MV-4-11 (cell line): ENCODE measurements around the gene SERPING1.

ENCODE experiments used
- DNase-seq: peaks from one replicate; lab custom pipeline; 2025; lab: John Stamatoyannopoulos, UW

Gene SERPING1

DNA sequence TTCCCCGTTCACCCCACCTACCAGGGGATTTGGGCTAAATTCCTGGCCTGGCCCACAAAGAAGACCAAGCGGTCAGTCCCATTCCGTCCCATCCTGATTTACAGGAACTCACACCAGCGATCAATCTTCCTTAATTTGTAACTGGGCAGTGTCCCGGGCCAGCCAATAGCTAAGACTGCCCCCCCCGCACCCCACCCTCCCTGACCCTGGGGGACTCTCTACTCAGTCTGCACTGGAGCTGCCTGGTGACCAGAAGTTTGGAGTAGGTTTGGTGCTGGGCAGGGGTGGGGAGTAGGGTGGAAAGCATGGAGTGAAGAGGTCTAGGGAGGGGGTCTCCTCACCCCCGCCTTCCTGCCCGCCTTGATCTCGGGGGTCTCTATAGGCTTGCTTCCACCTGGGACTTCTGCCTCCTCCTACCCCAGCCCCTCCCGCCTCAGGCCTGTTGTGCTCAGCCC, at the start of gene SERPING1:
TSS of gene SERPING1 (plus strand) at position 225 of the 455 bp plus-strand sequence. CDS start 586 bp downstream, outside the sequence.
- no peak for DNase-seq

DNA sequence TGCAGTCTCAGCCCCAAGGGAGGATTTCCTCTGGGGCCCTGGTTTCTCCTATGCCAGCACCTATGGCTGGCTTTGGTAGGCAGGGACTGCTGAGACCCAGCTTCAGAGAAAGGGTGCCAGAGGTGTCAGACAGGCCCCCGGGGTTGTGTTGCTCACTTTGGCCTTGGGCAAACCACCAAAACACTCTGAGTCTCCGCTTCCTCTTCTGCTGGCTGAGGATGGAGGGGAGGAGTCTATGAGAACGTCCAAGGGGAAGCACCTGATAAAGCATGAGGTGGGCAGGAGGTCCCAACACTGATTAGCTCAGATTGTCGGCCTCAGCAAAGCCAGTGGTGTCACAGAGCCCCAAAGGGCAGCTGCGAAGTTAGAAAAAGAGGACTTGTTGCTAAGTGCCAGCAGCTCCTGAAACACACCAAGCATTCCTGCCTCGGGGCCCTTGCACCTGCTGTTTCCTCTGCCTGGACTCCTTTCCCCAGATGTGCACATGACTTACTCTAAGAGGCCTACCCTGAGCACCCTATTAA, 49.6 kb upstream of the SERPING1 start:
- peak; percentile 72 for DNase-seq

DNA sequence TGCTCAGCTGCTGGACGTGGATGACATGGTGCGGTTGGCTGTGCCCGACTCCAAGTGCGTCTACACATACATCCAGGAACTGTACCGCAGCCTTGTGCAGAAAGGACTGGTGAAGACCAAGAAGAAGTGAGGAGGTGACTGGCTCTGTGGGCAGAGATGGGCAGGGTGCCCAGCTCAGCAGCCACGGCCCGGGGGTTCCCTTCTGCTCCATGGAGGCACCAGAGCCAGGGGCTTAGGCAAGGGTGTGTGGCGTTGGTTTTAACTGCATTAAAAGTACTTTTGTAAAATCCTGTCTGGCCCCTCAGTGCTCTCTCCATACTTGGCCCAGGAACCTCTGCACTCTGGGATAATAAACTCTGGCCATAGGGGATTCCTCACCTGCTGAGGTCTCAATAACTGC, 47.5 kb upstream of the SERPING1 start:
- DNase-seq, result no peak

DNA sequence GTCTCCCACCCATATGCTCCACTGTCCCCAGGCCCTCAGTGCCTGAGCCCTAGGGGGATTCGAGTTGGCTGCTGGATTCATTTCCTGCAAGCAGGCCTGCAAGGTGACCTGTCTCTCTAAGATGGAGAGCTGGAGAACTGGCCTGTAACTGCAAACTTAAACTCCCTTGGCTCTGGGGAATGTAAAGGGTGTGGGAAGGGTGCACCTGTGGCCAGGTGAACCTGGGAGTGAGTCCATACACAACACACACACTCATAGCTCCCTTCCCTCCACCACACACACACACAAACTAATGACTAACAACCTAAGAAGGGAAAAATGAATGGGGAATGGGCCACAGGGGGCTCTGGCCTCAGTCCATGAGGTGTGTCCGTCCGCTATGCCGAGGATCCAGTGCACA, 45.5 kb upstream of the SERPING1 start:
- no peak for DNase-seq

DNA sequence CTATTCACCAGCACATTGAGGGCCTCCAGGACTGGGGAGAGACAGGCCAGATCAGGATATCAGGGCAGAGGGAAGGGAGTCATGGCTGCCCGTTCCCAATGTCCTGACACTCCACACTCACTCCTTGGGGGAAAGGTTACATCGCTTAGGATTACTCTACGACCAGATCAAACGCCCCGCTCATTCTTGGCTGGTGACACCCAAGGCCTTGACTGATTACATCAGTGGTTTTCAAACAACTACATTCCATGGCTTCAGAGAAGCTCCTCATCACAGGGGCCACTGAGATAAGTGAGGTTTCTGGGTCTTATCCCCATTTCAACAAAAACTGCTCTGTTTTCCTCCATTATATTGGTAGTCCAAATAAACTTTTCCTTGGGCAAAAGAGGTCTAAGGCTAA, 45.0 kb upstream of the SERPING1 start:
- no peak for DNase-seq

DNA sequence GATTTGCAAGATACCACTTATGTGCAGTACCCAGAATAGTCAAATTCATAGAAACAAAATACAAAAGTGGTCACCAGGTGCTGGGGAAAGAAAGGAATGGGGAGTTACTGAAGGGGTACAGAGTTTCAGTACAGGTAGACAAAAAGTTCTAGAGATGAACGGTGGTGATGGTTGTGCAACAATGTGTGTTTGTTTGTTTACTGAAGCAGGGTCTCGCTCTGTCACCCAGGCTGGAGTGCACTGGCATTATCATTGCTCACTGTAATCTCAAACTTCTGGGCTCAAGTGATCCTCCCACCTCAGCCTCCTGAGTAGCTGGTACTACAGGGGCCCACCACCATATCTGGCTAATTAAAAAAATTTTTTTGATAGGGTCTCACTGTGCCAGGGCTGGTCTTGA, 42.1 kb upstream of the SERPING1 start:
- DNase-seq, result no peak

DNA sequence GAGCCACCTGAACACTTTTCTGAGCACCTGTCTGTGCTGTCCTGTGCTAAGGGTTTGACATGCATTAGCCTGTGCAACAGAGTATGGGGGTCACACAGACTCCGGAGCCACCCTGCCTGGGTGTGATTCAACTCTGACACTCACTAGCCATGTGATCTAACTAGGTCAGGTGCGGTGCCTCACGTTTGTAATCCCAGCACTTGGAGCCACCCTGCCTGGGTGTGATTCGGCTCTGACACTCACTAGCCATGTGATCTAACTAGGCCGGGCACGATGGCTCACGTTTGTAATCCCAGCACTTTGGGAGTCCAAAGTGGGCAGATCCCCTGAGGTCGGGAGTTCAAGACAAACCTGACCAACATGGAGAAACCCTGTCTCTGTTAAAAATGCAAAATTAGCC, 41.4 kb upstream of the SERPING1 start:
- DNase-seq, result no peak

DNA sequence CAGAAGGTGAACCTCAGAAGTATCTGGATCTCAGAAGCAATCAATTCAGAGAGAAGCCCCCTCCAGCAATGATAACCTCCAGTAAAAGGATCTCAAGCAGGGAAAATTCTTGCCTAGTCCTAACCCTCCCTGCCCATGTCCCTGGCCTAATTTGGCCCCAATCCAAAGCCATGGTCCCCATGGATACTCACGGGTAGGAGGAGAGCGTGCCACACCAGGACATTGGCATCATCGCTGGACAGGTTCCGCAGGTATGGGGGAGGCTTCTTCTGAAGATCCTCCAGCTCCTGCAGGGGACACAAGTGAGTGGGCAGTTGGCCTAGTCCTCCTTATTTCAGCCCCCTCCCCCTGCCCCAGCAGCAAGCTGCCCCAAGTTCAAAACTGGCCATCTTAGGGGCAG, 37.3 kb upstream of the SERPING1 start:
- no peak for DNase-seq

DNA sequence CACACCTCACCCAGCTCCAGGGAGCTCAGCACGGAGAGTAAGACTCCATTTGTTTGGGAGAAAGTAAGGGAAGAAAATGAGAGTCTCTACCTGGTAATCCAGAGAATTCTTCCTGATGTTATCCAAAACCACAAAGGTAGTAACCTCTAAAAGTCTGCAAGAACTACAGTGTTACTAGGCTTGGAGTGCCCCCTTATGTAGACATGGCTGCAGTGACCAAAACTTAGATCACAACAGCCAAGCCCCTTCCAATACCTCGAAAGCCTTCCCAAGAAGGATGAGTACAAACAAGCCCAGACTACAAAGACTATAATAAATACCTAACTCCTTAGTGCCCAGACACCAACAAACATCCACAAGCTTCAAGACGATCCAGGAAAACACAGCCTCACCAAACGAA, 34.9 kb upstream of the SERPING1 start:
- DNase-seq, result no peak

DNA sequence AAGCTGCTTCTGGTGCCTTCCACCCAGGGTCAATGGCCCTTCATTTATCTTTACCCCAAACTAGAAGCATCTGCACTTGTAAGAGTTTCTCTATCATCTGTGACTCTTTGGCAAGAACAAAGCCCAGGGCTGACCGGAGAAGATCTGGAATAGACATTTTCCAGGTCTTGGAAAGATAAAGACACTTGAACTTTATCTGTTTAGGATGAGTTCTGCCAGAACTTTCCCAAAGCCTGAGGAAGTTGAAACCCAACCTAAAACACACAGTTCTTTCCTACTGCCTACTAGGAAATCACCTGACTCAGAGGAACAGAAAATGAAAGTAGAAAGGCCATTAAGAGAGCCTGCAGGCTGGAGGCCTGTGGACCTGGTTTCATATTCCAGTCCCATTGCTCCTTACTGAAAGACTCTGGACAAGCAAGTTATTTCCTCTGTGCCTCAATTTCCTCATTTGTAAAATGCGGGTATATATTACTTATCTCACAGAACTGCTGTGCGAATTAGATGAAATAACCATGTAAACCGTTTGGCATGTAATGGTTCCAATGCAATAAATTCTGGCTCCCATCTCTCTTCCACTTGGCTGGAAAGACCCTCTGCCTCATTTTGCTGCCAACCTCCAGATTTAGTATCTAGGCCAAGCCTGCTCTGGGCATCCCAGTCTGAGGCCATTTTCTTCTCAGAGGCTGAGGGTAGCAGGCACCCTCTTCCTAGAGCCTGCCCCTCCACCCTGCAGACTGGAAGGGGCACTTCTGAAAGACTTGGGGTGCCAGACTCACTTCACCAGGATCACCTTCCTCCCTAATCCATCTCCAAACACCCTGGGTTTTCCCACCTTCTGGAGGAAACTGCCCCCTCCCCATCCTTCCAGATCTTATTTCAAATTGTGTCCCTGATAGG, 31.2 kb upstream of the SERPING1 start:
- DNase-seq, result peak; percentile 64

DNA sequence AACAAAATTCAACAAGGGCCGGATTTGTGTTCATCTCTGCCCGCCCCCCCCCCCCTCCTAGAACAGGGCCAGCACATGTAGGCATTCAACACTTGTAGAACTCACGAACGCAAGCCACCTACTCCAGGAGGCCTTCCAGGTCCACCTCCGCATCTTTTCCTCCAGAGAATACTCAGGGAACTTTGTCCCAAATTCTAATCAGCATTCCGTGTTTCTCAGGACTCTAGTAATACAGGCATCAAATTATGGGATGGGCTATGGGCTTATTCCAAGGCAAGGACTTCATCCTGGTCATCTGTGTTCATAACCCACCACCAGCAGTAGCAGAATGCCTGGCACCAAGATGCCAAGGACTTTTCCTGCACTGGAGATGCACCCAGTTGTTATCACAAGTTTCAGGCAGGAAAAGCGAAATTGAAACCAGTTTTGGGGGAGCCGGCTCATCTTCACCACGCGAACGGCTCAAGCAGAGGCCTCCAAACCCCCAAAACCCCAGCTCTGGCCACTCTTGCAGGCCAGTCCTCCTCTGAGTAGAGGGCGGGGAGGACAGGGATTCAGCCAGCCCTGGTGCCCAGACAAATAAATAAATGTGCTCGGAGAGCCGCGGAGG, 30.5 kb upstream of the SERPING1 start:
- DNase-seq, result no peak

DNA sequence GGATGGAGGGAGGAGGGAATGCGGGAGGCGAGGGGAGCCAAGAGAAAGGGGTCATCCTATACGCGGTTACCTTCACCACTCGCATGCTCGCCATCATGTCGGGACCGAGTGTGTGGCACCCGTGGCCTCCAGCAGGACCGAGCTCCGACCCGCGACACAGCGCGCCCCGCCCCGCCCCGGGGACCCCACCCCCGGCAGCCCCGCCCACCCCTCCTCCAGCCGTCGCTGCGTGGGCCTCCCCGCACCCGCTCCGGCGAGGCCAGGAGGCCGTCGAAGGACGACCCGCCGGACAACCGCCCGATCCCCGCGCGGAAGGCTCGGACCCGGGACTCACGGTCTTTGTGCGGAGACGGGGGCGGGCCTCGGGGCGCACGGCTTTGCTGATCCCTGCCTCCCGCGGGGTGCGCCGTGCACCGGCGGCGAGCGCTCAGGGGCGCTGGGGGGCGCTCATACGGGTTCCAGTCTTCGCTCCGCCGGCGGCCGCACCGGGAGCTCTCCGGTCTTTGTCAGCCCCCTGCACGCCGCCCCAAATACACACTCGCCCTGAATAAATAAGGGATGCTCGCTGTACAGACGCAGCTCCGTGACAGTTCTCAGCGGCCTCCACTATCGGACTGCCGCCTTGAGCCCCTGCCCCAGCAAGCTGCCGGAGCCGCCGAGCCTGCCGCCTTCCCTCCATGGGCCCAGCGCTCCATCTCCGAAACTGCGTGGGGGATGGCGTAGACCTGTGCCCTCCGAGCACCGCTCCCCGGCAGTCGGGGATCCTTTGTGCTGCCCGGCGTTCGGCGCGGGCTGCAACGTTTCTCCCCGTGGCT, 29.8 kb upstream of the SERPING1 start, which contains the start of gene UBE2L6:
TSS of gene UBE2L6 (minus strand) at position 158 of the 815 bp plus-strand sequence. CDS start at position 97, 61 bp downstream.
- DNase-seq, result no peak

DNA sequence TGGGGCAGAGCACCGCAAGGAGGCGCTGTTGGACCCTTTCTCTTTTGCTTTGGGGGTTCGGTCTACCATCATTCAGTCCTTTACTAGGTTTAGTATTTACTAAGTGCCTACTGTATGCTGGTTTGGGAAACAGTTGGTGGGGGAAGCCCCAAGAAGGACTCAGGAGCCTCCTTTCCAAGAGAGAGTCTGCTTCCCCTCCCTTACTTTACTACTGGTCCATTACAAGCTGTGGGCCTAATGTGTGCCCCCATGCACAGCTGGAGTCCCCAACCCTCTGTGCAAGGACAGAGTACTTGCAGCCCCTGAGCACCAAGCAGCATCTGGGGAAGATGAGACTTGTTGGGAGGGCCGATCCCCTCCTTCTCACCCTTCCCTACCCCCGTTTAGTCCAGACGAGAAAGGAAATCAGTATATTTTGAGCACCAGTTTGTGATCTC, 29.1 kb upstream of the SERPING1 start:
- peak; percentile 71 for DNase-seq

DNA sequence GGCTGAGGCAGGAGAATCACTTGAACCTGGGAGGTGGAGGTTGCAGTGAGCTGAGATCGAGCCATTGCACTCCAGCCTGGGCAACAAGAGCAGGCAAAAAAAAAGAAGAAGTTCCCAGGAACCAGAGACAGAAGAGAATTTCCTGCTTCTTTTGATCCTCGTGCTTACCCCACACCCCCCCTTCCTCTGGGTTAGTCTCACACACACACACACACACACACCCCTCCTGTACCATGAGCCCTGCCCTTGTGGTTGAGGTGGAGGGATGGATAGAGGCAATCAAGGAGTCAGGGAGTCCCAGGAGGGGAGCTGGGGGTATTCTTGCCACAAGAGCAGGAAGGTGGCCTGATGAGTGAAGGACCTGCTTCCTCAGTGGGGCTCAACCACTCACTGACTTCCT, 25.9 kb upstream of the SERPING1 start:
- peak; percentile 62 for DNase-seq

DNA sequence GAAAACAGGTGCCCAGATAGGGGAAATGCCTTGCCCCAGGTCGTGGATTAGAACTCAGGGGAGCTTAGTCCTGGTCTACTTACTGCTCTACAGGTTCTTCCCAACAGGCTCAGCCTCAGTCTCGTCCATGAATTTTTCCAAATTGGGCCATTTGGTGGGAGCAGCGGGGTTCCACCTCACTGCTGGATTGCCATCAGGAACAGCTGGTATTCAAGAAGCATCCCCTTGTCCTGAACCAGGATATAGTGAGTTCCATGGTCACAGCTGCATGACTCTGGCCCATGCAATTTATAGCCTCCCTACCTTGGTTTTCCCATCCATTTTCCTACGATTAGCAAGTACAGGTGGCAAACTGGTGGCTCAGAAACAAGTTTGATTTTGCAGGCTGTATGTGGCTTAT, 23.4 kb upstream of the SERPING1 start:
- DNase-seq, result no peak

DNA sequence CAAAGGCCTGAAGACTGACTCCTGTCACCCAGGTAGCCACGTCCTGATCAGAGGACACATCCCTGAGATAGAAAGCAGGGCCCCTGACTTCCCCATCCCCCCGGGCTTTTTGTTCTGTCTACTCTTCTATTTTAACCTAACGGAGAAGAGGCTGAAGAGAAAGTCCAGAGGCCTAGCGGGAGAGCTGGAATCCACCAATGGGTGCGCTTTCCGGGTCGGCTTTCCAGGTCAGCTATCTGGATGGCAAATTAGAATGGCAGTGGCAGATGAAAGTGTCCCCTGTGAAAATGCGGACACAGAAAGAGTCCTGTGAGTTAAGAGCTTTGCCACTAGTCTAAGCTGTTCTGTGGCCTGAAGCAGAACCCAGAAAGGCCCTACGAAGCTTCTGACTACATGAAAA, 13.1 kb upstream of the SERPING1 start:
- no peak for DNase-seq

DNA sequence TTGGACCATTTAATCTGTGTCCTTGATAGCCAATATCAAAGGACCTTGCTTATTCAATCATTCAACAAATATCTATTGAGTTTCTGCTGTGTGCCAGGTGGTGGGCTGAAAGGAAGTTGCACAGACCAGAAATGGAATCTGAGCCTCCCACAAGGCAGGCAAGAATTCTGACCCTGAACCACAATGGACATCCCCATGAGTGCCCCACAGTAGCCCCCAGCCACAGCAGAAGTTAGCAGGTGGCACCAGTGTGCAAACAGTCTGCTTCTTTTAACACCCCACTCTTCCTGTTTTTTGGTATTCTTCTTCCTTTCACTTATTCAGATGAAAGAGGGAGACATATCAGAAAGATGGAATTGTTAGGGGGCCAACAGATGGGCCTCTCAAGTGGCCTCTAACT, 12.2 kb upstream of the SERPING1 start:
- DNase-seq, result peak; percentile 62

DNA sequence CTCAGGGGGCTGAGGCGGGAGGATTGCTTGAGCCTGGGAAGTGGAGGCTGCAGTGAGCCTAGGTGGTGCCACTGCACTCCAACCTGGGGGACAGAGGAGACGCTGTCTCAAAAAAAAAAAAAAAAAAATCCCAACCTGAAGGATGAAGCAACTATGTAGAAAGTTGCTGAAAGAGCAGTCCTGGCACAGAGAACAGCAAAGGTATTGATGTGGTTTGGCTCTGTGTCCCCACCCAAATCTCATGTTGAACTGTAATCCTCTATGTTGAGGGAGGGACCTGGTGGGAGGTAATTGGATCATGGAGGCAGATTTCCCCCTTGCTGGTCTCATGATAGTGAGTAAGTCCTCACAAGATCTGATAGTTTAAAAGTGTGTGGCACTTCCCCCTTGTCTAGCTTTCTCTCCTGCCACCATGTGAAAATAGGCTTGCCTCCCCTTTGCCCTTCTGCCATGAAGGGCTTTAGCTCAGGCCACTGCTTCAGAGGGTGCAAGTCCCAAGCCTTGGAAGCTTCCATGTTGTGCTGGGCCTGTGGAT, 10.7 kb upstream of the SERPING1 start:
- peak; percentile 2 for DNase-seq

DNA sequence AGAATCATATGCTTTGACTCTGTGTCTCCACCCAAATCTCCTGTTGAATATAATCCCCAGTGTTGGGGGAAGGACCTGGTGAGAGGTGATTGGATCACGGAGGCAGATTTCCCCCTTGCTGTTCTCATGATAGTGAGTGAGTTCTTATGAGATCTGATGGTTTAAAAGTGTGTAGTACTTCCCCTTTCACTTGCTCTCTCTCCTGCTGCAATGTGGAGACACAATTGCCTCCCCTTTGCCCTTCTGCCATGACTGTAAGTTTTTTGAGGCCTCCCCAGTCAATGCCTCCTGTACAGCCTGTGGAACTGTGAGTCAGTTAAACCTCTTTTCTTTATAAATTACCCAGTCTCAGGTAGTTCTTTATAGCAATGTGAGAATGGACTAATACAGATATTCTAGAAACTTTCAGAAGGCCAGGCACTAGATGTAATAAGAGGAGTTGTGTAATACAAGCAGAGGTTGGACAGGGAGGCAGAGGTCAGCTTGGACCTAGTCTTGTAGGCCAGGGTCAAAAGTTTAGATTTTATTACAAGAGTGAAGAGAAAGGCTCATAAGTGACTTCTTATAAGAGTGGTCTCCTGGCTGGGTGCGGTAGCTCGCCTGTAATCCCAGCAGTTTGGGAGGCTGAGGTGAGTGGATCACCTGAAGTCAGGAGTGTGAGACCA, 9.3 kb upstream of the SERPING1 start:
- DNase-seq, result peak; percentile 83

DNA sequence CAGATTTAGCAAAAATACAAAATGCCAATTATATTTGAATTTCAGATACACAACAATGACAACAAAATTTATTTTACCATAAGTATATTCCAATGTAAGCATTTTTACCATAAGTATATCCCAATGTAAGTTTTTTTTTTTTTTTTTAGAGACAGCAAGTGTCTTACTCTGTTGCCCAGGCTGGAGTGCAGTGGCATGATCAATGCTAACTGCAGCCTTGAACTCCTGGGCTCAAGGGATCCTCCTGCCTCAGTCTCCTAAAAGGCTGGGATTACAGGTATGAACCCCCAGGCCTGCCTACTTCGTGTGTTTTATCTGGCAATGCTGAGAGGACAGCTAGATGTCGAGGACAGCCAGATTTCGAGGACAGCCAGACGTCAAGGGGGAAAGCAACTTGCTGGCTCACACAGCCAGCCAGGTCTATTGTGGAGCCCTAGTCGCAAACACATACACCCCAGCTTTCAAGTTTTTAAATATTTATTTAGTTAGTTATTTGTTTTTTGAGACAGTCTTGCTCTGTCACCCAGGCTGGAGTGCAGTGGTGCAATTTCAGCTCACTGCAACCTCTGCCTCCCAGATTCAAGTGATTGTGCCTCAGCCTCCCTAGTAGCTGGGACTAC, 1.1 kb upstream of the SERPING1 start:
- DNase-seq, result no peak
